Tibial nerve (tissue), 3 donors: Measurements from ENCODE around the gene BTNL3.

ENCODE experiments used
- CTCF ChIP-seq, 5 experiments: fragments of 200-600 bp in 3 of 5; fragments of 450-650 bp in 2 of 5; sonication (generic) in 3 of 5; IDR thresholded peaks; one replicate each; pipeline ENCODE4 v1.5.1; 2016 to 2019; ENCODE audit warnings: antibody characterized with exemption in 5 of 5, mild to moderate bottlenecking in 3 of 5, moderate library complexity in 2 of 5
- POLR2A ChIP-seq, 2 donors: fragments of 450-650 bp; IDR thresholded peaks; one replicate each; pipeline ENCODE4 v1.6.1; 2017; ENCODE audit warnings: antibody characterized with exemption in 2 of 2, mild to moderate bottlenecking in 2 of 2, moderate library complexity in 2 of 2

- no peak for TF ChIP-seq CTCF (IDR thresholded peaks at IDR 0.05)
- no peak for TF ChIP-seq POLR2A (IDR thresholded peaks at IDR 0.05)
Measured at GRCh38 chr5:181044662-181045305, 56.1 kb downstream of the BTNL3 start.
